GM12878 (cell line): ENCODE measurements around the gene PAXX. TPM values are rescaled to one million over a fixed set of nuclear protein-coding genes. Genes with fewer than 3 reads are reported as not detected.

Source experiments
- ATAC-seq: fragments of 200-7000 bp; cut with Tn5 transposase; 3 replicates; pipeline ENCODE4 v1.9.1; 2020; ENCODE audit warnings: mild to moderate bottlenecking, moderate library complexity
- BruUV-seq: library from RNA; stranded (reverse); fragments of 400-500 nt; replicated peaks from 2 replicates; lab custom pipeline; 2021; lab: Mats Ljungman, UMichigan
- CTCF ChIA-PET: fragments of 300-600 bp; sonication (Branson Sonifier 250); formaldehyde crosslinking; extraction: SDS; loops from one replicate; lab custom pipeline; 2021; ENCODE audit warnings: inconsistent platforms; lab: Yijun Ruan, JAX
- POLR2A ChIA-PET: fragments of 350-600 bp; formaldehyde crosslinking; extraction: SDS; loops from one replicate; lab custom pipeline; 2021; ENCODE audit warnings: inconsistent platforms; lab: Charles Lee
- RAD21 ChIA-PET: fragments of 300-600 bp; sonication (Branson Sonifier 250); formaldehyde crosslinking; loops from one replicate; lab custom pipeline; 2023; ENCODE audit warnings: antibody characterized with exemption; ENCODE audit not compliant: unreplicated experiment; lab: Charles Lee
- SMC1A ChIA-PET: fragments of 300-600 bp; sonication (Branson Sonifier 250); formaldehyde crosslinking; loops from one replicate; lab custom pipeline; 2023; ENCODE audit not compliant: unreplicated experiment, uncharacterized antibody; lab: Charles Lee
- DNase-seq: peaks from one replicate; pipeline ENCODE4 v3.0.0-alpha.2; 2011; ENCODE audit warnings: low read depth, low spot score
- FAIRE-seq: peaks from 3 replicates; lab custom pipeline; 2011; peaks lifted over from hg19 to GRCh38; lab: Jason Lieb, UNC
- H2AFZ ChIP-seq: 2 replicates; pipeline ENCODE4 v1.6.0; 2011; ENCODE audit warnings: low read depth, low read length, control low read depth; ENCODE audit not compliant: control insufficient read depth
- H3K27ac ChIP-seq: 2 replicates; pipeline ENCODE4 v1.5.1; 2011; ENCODE audit warnings: control low read depth; ENCODE audit not compliant: control insufficient read depth, insufficient read depth
- H3K27me3 ChIP-seq, 2 experiments: replicated peaks in 1 of 2; 2 replicates each; pipeline versions ENCODE4 v1.6.0 to v1.6.1; 2011; ENCODE audit warnings: low read length in 1 of 2; ENCODE audit not compliant: control insufficient read depth in 2 of 2, insufficient read depth in 2 of 2
- H3K36me3 ChIP-seq, 2 experiments: 2 replicates each; pipeline ENCODE4 v1.5.1; 2011; ENCODE audit warnings: low read length in 1 of 2; ENCODE audit not compliant: control insufficient read depth in 2 of 2, insufficient read depth in 2 of 2
- H3K4me1 ChIP-seq: 2 replicates; pipeline ENCODE4 v1.6.1; 2011; ENCODE audit warnings: mild to moderate bottlenecking, low read length, moderate library complexity, mixed read lengths; ENCODE audit not compliant: control insufficient read depth, insufficient read depth
- H3K4me2 ChIP-seq: 2 replicates; pipeline ENCODE4 v1.6.0; 2011; ENCODE audit warnings: control low read depth; ENCODE audit not compliant: control insufficient read depth, insufficient read depth
- H3K4me3 ChIP-seq: fragments of 200-600 bp; sonication (generic); 2 replicates; pipeline ENCODE4 v1.5.1; 2016
- H3K79me2 ChIP-seq: 2 replicates; pipeline ENCODE4 v1.6.0; 2011; ENCODE audit warnings: low read length; ENCODE audit not compliant: control insufficient read depth, insufficient read depth
- H3K9ac ChIP-seq: 2 replicates; pipeline ENCODE4 v1.8.0; 2011; ENCODE audit warnings: low read length, control low read depth, mixed read lengths; ENCODE audit not compliant: control insufficient read depth, insufficient read depth
- H3K9me3 ChIP-seq: replicated peaks from 3 replicates; pipeline ENCODE4 v1.5.1; 2011; ENCODE audit warnings: mild to moderate bottlenecking, low read length; ENCODE audit not compliant: control insufficient read depth, insufficient read depth
- H4K20me1 ChIP-seq: 2 replicates; pipeline ENCODE4 v1.6.0; 2011; ENCODE audit not compliant: control insufficient read depth, insufficient read depth
- CREB1 ChIP-seq: IDR thresholded peaks from 2 replicates; pipeline ENCODE4 v1.6.1; 2012; ENCODE audit warnings: low read depth, mild to moderate bottlenecking, inconsistent platforms
- MYB ChIP-seq: fragments of 150-350 bp; IDR thresholded peaks from 2 replicates; pipeline ENCODE4 v1.6.1; 2014; ENCODE audit warnings: mild to moderate bottlenecking, low read depth, low read length, borderline replicate concordance
- MYC ChIP-seq: IDR thresholded peaks from 2 replicates; pipeline ENCODE4 v1.6.1; 2011; ENCODE audit warnings: mild to moderate bottlenecking, low read length, moderate library complexity, inconsistent platforms; ENCODE audit not compliant: insufficient read depth, insufficient replicate concordance, insufficient read length, severe bottlenecking
- NFYB ChIP-seq: IDR thresholded peaks from 2 replicates; pipeline ENCODE4 v1.6.1; 2011; ENCODE audit warnings: low read depth, mild to moderate bottlenecking, low read length, improper control_type of control experiment, moderate library complexity; ENCODE audit not compliant: insufficient read depth
- NR2C1 ChIP-seq: fragments of 450-650 bp; IDR thresholded peaks from 2 replicates; pipeline ENCODE4 v1.6.1; 2017; ENCODE audit warnings: antibody characterized with exemption, mild to moderate bottlenecking, moderate library complexity
- PML ChIP-seq: IDR thresholded peaks from 2 replicates; pipeline ENCODE4 v1.6.1; 2012; ENCODE audit warnings: low read length, inconsistent platforms
- RBBP5 ChIP-seq: fragments of 200-600 bp; sonication (generic); conservative IDR thresholded peaks from 2 replicates; pipeline ENCODE4 v1.6.1; 2016
- RCOR1 ChIP-seq: conservative IDR thresholded peaks from 2 replicates; pipeline ENCODE4 v1.6.1; 2012; ENCODE audit warnings: low read depth, low read length, improper control_type of control experiment
- SMARCA5 ChIP-seq: fragments of 450-650 bp; IDR thresholded peaks from 2 replicates; pipeline ENCODE4 v1.6.1; 2017; ENCODE audit warnings: mild to moderate bottlenecking
- WGBS: methylation state at CpG from one replicate; pipeline ENCODE4 v1.1.6; 2016; ENCODE audit warnings: low lambda C conversion rate; ENCODE audit not compliant: insufficient replicate concordance, insufficient coverage; ENCODE audit errors: missing lambda C conversion rate; 5-methylcytosine and 5-hydroxymethylcytosine counted together
- in situ Hi-C: fragments of 300-500 bp; cut with MboI; formaldehyde crosslinking; loops from 9 replicates; pipeline ENCODE4 v1.14.3; 2018; ENCODE audit warnings: mixed read lengths
- intact Hi-C: fragments of 100-400 bp; cut with micrococcal nuclease; formaldehyde crosslinking; loops from one replicate; pipeline ENCODE4 v1.14.2; 2022; ENCODE audit not compliant: unreplicated experiment
- polyA plus RNA-seq, 11 experiments: library from polyadenylated mRNA; depleted of rRNA in 4 of 11; unstranded in 6 of 11; stranded (reverse) in 5 of 11; fragments of >200 nt; fragmentation: Nextera tagmentation in 4 of 11; fragmentation: Illumina TruSeq in 1 of 11; extraction: Ambion mirVana in 4 of 11; extraction: Trizol in 1 of 11; gene quantifications; 1 replicate in 1 of 11; 2 replicates in 10 of 11; pipeline versions ENCODE4 v1.2.1 to v1.2.3, GENCODE V29; 2011 to 2016; ENCODE audit warnings: inconsistent platforms in 2 of 11, missing spikeins in 2 of 11, low read depth in 1 of 11
- total RNA-seq, 4 experiments: library from RNA; depleted of rRNA in 3 of 4; stranded (reverse); fragments of >200 nt in 3 of 4; fragmentation: Illumina TruSeq in 1 of 4; extraction: Trizol in 1 of 4; gene quantifications; 2 replicates each; pipeline versions ENCODE4 v1.2.1 to v1.2.3, GENCODE V29; 2013 to 2021
- TF ChIP-seq, protein P1 (sequence below): IDR thresholded peaks from 2 replicates; pipeline ENCODE4 v1.6.1; 2012; ENCODE audit warnings: low read depth, low read length, improper control_type of control experiment

Gene PAXX
- total and polyA plus RNA-seq, 10 of the 15 experiments (the other 5 are each of a cell fraction or from before 2014, with no cell fraction given): 0.18 to 60.6 (median 29.5) TPM

DNA sequence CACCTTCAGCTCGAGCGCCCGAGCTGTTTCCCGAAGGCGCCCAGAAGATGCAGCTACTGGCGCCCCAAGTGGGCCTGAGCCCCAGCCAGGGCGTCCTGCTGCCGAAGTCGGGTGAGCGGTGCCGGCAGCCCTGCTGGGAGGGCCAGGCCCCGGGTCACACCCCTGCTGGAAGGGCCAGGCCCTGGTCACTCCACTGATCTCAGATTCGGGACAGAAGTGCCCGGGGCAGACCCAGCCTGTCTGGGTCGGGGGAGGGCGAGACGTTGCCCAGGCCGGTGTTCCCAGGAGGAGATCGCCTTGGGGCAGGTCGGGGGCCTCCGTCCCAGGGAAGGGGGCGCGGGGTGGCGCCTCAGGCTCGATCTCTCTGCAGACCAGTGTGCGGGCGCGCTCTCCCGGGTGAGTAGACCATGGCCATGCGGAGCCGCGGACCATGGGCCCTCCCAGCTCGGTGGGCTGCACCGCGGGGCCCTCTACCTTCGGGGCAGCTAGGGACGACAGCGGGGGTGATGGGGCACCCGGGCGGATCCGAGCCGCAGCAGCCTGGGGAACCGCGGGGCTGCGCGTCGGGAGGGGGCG, 7.1 kb upstream of the PAXX start:
- no peaks in the 10 kb centered on the region for H3K36me3 ChIP-seq
- no peak overlapping the region for H3K4me2 ChIP-seq
- FAIRE-seq: no peak

DNA sequence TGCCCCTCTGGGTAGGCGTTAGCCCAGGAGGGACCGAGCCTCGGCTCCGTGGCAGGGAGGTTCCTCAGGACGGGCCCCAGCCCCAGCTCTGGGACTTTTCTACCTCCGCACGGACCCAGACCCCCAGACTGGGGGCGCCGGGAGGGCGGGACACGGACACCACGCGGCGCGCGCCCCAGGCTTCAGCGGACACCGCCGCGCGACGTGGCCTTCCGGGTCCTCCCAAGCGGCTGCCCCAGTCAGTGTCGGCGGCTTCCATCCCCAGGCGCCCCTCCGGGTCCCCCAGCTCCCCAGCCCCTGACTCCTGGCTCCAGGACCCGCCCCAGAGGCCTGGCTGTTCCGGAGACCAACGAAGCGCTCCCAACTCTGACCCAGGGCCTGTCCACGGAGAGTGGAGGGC, 6.4 kb upstream of the PAXX start:
- H3K4me3 ChIP-seq: no peak overlapping the region
- in situ Hi-C loops: no loop called here
- ATAC-seq (no peak), DNase-seq (no peak), FAIRE-seq (no peak)
- CTCF ChIA-PET: no interaction called here
- no peak overlapping the region for H2AFZ ChIP-seq
- intact Hi-C loops: no loop called here
- RAD21 ChIA-PET: no interaction called here
- 81% methylated on average over 25 of the region's 33 CpGs for WGBS
- H3K36me3 ChIP-seq: no peaks in the 10 kb centered on the region
- H3K27ac ChIP-seq: no peak overlapping the region
- POLR2A ChIA-PET: no interaction called here
- no peaks in the 10 kb centered on the region for H3K4me1 ChIP-seq
- SMC1A ChIA-PET: no interaction called here
- no peak overlapping the region for H3K9ac ChIP-seq
- no peaks in the 10 kb centered on the region for H3K79me2 ChIP-seq
- H3K9me3 ChIP-seq: no peaks in the 10 kb centered on the region
- peaks cover 5 to 6% of the 10 kb centered on the region in 2 experiments for H3K27me3 ChIP-seq
- BruUV-seq: no TSS peak
- peaks cover 3% of the 10 kb centered on the region; the same call in 1 of the 2 replicates for H4K20me1 ChIP-seq
- H3K4me2 ChIP-seq: no peak overlapping the region
- TF ChIP-seq NFYB: no peak
- TF ChIP-seq MYC: no peak
- TF ChIP-seq, protein P1, sequence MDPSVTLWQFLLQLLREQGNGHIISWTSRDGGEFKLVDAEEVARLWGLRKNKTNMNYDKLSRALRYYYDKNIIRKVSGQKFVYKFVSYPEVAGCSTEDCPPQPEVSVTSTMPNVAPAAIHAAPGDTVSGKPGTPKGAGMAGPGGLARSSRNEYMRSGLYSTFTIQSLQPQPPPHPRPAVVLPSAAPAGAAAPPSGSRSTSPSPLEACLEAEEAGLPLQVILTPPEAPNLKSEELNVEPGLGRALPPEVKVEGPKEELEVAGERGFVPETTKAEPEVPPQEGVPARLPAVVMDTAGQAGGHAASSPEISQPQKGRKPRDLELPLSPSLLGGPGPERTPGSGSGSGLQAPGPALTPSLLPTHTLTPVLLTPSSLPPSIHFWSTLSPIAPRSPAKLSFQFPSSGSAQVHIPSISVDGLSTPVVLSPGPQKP: no peak
- TF ChIP-seq RBBP5: no peak

More for the DNA sequence above, 7.1 kb upstream of the PAXX start:
- H4K20me1 ChIP-seq: peaks cover 3% of the 10 kb centered on the region; the same call in 1 of the 2 replicates
- H3K79me2 ChIP-seq: no peaks in the 10 kb centered on the region
- ChIA-PET CTCF (no interaction called here), POLR2A (interaction anchor here (0.7 kb wide), 1 partner anchor 175 kb away, joined by 5 read pairs; no protein-coding TSS in a partner anchor), SMC1A (no interaction called here), RAD21 (no interaction called here)
- no peak overlapping the region for H3K27ac ChIP-seq
- in situ Hi-C loops: no loop called here
- intact Hi-C loops: no loop called here
- no TSS peak for BruUV-seq
- H3K4me1 ChIP-seq: no peaks in the 10 kb centered on the region
- 13% methylated on average over 43 of the region's 48 CpGs for WGBS
- no peak for DNase-seq
- peaks cover 5 to 6% of the 10 kb centered on the region in 2 experiments for H3K27me3 ChIP-seq
- no peaks in the 10 kb centered on the region for H3K9me3 ChIP-seq
- no peak overlapping the region for H3K4me3 ChIP-seq
- no peak overlapping the region for H3K9ac ChIP-seq
- no peak overlapping the region for H2AFZ ChIP-seq
- no peak for ATAC-seq
- TF ChIP-seq MYB: no peak
- TF ChIP-seq RCOR1: no peak
- TF ChIP-seq PML: no peak
- no peak for TF ChIP-seq CREB1
- no peak for TF ChIP-seq SMARCA5
- TF ChIP-seq NR2C1: no peak
